Measurements from ENCODE around the gene SSBP2.
"Not testable (repeated sequence)": the region's sequence is repeated elsewhere in the genome, so short reads cannot be mapped to it uniquely, and the experiment has no call there.

The SSBP2 gene

DNA sequence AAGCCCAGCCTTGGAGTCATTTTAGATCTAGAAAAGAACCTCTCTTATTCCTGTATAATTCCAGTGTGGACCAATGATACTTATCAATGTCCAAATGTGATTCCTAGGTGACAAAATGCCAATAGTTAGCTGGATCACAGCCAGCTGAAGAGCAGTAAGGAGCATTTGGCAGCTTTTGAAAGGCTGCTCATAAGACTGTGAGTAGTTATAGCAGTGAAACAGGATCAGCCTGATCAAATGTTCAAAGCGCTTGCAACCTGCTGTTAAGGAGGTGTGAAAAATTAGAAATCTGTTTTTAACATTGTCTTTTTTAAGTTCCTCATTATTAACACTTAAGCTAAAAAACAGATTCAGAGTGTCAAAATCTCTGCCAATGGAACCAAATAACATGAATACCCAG is 85.1 kb downstream of the SSBP2 start:
- no peak for DNase-seq (ENCODE audit: low read depth, low spot score)

DNA sequence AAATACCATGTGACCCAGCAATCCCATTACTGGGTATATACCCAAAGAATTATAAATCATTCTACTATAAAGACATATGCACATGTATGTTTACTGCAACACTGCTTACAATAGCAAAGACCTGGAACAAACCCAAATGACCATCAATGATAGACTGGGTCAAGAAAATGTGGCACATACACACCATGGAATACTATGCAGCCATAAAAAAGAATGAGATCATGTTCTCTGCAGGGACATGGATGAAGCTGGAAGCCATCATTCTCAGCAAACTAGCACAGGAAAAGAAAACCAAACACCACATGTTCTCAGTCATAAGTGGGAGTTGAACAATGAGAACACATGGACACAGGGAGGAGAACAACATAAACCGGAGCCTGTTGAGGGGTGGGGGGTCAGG is 90.3 kb downstream of the SSBP2 start:
- not testable (repeated sequence) for DNase-seq (ENCODE audit: low read depth, low spot score)

DNA sequence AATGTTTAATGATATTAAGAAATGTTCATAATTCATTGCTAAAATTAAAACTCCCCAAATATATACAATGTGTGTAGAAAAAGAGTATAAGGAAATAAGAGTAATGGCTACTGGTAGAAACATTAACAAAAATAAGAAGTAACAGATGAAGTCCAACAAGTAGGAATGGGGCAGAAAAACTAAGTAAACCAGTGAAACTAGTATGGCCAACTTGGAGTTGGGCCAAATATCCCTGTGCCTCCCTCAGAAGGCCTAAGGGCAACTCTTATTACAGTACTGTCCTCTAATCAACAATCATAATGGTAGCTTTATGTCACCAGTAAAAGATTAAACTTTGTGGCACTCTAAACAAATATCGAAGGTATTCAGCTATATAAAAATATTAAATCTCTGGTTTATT is 93.5 kb downstream of the SSBP2 start:
- no peak for DNase-seq (ENCODE audit: low read depth, low spot score)

DNA sequence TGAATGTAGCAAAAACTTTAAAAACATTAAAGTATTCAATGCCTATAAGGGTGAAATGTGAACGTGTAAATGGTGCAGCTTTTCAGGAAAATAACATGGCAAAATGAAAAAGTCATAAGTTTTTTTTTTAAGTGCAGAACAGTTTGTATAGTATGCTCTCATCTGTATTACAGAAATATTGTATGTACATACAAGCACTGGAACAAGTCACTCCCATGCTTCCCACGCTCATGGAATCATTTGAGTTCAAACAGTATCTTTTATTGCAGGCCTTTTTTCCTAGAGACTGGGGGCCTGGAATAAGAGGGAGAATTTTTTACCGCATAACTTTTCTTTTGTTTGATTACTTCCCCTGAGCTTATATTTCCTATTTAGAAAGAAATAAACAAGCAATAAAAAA is 94.1 kb downstream of the SSBP2 start:
- DNase-seq (ENCODE audit: low read depth, low spot score), result no peak

DNA sequence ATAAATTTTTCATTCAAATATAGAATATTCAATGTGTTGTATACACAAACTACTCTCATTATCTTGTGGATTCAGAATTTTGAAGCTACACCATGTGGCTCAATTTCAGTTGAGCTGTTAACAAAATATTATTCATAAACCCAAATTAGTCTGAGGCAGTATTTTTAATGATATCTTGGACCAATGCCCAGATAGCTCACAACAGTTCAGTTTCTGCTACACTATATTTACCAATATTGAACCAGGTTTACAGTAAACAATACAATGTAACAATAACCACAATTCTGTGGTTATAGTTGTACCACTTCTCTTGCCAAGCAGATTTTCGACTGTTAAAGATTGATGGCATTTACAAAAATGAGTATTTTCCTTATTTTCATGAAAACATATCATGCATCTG is 99.9 kb downstream of the SSBP2 start:
- DNase-seq (ENCODE audit: low read depth, low spot score), result no peak

DNA sequence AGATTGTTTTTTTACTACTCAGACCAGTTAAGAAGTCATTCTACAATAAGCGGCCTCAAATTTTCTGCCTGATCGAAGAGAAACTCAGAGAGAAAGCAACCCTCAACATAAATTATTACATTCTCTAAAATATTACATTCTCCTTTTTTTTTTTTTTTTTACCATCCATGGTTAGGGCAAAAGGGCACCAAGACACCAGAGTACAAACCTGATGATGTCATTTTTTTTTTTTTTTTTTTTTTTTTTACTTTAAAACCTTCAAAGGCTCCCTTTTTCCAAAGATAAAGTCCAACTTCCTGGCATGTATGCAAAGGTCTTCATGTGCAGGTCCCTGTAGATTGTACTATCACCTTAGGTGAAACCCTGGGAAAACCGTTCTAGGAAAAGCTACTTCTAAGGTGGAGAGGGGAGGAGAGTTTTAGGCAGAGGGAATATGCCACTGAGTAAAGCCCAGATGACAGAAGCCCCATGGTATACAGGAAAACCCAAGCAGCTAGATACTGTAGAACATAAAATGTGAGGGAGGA is 104.4 kb downstream of the SSBP2 start:
- no peak for DNase-seq (ENCODE audit: low read depth, low spot score)

DNA sequence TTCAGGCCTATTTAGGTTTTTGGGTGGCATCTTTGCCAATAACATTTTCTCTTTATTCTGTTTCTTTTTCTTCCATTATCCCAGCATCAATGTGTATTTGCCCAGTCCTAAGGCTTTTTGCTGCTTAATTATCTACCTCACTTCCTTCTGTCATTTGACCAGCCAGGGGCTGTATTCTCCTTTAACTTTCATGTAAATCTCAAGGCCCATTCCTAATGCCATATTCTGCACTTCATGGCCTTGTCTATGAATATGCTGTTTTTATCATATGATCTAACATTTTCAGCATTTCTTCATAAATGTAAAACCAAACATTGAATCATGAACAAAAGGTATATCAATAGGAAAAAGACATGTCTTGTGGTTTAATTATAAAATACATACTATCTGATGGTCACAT is 108.7 kb downstream of the SSBP2 start:
- DNase-seq (ENCODE audit: low read depth, low spot score), result no peak

DNA sequence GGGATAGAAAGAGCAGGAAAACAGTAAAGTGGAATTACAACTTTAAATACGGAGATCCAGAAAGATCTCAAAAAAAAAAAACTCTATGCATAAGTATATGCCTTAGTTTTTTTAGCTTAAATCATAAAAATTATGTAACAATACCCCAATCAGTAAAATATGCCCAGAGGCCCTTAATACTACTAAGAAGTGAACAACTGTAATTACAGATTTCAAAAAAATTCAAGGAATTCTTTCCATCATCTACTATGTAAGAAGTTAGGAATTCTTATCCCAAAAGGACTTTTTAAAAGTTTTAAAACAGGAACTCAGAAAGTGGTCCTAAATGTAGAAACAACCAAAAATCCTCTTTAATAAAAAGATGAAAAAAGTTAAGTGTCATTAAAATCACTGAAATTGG is 111.3 kb downstream of the SSBP2 start:
- no peak for DNase-seq (ENCODE audit: low read depth, low spot score)

DNA sequence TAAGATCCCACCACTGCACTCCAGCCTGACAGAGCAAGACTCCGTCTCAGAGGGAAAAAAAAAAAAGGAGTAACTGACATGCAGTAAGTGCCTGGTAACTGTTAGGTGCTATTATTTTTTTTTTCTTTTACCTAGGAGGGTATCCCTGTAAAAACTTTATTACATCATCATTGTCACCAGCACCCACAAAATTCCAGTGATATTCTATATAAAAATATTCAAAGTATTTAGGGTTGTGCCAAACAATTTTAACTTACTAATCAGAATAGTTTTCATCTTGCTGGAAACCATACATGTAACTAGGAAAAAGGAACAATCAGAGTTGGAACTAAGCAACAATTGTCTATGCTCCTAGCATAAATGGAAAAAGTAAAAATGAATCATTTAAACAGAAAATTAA is 112.4 kb downstream of the SSBP2 start:
- no peak for DNase-seq (ENCODE audit: low read depth, low spot score)

DNA sequence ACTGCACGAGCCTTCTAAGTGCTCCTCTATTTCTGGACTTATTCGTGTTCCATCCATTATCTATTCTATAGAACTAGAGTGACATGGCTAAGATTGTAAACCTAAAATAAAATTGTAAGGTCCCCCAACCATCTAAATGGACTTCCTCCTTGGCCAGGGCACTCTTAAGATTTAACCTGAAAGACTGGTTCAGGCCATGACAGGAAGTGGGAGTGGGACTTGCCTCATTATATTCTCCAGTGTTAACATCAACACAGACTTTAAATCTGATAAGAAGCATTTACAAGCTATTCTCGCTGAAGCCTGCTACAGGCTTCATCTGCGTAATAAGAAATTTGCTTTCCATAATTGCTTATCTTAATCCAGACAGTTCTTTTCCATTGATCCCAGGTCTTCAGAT is 117.0 kb downstream of the SSBP2 start:
- DNase-seq (ENCODE audit: low read depth, low spot score), result no peak

DNA sequence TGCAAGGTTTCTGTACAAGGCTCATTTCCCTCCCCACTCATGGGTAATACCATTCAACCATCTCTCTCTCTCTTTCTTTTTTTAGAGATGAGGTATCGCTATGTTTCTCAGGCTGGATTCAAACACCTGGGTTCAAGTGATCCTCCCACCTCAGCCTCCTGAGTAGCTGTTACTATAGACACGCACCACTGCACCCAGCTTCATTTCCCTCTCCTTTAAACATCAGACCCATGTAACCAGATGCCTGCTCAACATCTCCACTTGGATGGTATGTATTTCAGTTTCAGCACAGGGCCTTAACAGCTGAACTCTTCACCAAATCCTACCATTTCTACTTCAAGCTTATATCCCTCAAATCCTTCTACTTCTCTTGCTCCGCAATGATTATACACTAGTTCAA is 117.4 kb downstream of the SSBP2 start:
- DNase-seq (ENCODE audit: low read depth, low spot score), result no peak

DNA sequence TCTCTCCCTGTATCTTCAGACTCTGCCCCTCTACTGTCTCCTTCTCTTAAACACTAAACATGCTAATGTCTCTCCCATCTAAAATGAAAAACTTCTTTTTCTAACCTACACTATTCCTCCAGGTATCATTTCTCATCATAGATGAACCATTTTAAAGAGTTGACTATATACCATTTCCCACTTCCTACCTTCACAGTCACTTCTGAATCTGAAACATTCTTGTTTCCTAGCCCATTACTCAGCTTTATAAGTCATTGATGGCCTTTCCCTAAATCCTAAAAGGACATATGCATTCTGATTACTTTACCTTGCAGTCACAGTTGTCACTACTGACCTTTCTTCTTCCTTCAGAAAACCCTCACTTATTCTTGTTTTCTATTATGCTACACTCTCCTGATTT is 118.2 kb downstream of the SSBP2 start:
- DNase-seq (ENCODE audit: low read depth, low spot score), result no peak

DNA sequence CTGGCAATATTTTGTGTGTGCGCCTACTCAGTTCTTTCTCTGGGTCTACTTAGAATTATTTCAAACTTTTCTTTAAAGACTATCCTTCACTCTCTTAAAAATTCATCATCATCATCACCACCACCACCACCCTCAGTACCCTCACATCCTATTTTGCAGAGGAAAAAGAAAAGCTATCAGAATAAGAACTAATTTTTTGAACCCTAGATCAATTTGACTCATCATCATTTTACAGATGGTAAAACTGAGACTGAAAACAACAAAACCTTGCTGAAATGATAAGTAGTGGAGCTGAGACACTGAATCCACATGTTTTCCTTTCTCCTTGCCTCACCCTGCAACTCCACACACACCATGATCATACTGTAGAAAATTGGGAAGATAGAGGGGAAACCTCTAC is 119.3 kb downstream of the SSBP2 start:
- DNase-seq (ENCODE audit: low read depth, low spot score), result no peak

DNA sequence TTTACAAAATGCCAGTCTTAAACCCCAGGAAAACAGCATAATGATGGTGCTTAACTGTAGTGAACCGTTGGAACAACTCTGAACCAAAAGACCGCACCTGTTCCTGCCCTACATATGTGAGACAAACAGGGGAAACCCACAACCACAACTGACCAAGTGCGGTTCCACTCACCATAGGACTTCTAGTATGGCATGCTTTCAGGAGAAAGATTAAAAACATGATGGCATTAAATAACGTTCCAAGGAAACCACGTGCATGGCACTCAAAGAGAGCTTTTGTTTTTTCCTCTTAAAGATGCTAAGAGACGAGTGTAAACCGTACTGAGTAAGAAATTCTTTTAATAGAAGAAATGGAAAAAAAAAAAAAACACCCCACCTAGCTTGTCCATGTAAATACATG is 119.8 kb downstream of the SSBP2 start:
- DNase-seq (ENCODE audit: low read depth, low spot score), result no peak

DNA sequence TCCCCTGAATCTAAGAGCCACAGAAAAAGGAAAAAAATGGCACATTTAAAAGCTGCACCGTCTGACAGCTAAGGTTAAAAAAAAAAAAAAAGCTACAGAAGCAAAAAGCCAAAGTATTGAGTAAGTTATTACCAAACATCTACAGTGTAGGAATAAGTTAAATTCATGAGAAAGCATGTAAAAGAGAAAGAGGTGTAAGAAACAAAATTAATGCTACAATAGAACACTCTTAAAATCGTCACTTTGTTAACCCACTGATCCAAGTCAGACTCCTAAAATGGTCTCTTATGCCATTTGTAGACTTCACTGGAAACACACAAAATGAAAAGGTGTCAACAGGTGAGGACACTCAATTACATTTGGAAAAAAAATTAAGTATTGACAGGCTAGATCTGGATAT is 120.2 kb downstream of the SSBP2 start:
- no peak for DNase-seq (ENCODE audit: low read depth, low spot score)

DNA sequence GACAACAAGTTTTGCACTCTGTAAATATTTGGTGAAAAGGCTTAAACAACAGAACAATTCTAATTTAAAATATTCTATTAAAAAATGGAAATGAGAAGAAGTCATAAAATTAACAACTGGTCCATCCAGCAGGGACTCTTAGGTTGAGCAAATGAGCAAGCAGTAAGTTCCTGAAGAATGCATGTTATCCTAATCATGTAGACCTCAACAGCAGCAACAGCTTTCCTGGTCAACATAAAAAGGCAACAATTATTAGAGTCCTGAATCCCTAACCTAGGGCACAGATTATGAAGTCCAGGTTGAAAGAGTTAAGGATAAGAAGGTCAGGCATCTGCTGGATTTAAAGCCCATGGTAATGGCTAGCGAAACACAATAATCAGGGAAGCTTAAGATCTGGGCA is 120.9 kb downstream of the SSBP2 start:
- DNase-seq (ENCODE audit: low read depth, low spot score), result no peak

DNA sequence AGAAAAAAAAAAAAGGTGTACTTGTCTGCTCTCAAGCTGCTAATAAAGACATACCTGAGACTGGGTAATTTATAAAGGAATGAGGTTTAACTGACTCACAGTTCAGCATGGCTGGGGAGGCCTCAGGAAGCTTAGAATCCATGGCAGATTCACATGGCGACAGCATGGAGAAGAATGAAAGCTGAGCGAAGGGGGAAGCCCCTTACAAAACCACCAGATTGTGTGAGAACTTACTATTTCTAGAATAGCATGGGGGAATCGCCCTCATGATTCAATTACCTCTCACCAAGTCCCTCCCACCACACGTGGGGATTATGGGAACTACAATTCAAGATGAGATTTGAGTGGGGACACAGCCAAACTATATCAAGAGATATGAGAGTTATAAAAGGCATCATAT is 122.8 kb downstream of the SSBP2 start:
- DNase-seq (ENCODE audit: low read depth, low spot score), result not testable (repeated sequence)

DNA sequence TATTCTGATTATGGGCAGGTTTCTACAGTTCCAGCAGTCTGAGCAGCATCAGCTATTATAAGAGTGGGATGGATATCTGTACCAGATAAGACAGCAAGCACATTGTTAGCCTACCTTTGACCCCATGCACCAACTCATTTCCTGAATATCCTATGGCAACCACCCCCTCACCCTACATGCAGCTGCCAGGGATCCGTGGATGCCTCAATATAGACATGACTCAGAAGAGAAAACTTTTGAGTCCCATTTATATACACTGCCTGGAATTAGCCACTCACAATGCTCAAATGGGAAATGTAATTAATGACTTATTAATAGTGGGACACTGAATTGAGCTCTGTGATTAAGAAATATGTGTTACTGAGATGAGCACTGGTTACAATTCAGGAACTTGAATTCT is 124.4 kb downstream of the SSBP2 start:
- peak; percentile 13 for DNase-seq (ENCODE audit: low read depth, low spot score)

DNA sequence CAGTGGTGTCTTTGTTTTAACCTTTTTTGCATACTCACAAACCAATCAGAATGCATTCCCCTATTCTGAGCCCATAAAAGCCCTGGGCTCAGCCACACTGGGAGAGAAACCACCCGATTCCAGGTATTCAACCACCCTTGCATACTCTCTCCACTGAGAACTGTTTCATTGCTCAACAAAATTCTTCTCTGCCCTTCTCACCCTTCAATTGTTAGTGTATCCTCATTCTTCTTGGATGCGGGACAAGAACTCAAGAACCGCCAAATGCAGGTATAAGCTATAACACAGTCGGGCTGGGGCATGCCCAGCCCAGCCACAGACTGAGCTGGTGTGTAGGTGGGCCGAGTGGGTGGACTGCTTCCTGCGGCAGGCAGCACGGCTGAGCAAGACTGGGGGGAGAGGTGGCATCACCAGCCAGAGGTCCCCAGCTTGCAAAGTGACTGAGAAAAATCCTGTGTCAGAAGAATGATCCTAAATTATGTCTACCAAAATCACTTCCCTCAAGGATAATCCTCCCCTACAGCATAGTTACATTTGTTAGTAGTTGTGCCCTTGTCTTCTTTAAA is 141.0 kb downstream of the SSBP2 start:
- no peak for DNase-seq (ENCODE audit: low read depth, low spot score)

DNA sequence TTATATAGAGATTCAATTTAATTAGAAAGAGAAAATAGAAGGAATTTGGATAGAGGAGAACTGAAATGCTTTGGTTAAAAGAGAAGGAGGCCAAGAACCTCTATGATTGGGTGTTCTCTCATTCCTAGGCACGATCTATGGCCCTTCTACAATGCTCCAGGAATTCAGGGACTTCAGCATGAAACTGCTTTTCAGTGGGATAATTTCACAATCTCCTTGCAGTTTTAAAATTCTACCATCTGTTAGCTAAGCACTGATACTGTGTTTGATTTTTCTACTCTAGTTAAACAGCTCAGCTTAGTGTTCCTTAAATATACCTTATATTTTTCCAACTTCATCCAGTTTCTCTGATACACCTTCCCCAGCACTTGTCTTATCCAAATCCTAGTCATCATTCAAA is 141.9 kb downstream of the SSBP2 start:
- no peak for DNase-seq (ENCODE audit: low read depth, low spot score)

DNA sequence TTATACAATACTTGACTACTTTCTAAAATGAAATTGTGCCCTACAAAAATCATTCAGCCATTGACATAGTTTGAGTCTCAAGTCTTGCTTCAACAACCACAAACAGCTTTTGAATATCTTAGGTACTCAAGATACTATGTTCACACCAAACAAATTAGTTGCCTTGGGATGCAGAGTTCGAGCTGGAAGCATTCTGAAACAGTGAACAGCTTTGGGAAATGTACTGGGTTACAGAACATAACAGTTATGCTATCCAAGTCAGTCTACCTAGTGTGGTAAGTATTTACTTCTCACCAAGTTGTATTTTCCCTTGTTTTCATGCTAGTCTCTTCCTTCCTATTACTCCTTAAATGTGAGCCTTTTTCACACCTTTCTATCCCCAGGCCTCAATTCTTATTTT is 143.2 kb downstream of the SSBP2 start:
- DNase-seq (ENCODE audit: low read depth, low spot score), result no peak

DNA sequence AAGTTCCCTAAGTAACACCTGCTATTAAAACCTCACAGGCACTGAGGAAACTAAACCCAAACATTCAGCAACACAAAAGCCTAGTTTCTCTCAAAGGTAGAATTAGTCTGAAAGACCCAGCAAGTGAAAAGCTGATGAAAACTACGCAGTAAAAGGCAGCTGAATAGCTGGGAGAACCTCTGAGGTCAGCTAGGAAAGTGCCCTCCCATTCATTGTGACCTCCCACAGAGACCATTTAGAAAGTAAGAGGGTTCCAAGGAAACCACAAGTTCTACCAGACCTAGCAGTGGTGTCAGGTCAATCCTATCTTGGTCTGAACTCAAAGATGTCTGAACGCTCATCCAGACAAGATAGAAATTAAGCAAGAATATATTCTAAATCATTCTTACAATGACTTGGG is 144.7 kb downstream of the SSBP2 start:
- peak; percentile 19 for DNase-seq (ENCODE audit: low read depth, low spot score)

DNA sequence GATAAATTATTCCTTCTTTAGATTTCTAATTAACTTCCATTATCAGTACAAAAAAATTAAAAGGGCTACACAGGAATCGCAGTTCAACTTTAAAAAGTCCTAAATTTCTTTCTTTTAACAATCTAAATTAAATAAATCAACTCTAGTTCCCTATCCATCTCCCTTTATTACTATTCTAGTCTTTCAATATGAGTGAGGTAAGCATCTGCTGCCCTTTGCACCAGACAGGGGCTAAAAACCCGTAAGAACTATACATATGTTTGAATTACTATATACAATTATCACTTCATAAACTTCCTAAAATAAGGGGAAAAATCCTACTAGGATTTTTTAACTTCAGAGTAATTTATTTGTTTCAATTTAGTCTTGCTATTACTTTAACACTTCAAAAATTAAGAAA is 145.6 kb downstream of the SSBP2 start:
- DNase-seq (ENCODE audit: low read depth, low spot score), result no peak

DNA sequence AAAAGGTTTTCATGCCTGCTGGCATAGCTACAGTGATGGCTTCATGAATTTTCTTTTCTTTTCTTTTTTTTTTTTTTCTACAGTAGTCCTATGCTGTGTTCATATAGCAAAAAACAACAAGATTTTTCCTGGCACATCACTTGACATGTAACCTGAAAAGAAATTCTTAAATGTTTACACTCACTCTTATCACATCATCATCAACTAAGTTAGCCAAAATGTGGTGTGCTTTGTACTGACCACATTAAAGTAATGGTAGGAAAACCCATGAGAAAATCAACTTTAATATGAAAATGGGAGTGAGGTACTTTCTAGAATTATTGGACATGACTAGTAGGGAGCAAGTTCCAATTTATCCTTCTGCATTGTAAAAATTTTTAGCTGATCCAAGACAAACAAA is 146.7 kb downstream of the SSBP2 start:
- DNase-seq (ENCODE audit: low read depth, low spot score), result no peak
